GM23338 (cell line): ENCODE measurements around the gene MRPS34. TPM values are rescaled to one million over a fixed set of nuclear protein-coding genes. Genes with fewer than 3 reads are reported as not detected.
"Not testable (repeated sequence)": the region's sequence is repeated elsewhere in the genome, so short reads cannot be mapped to it uniquely, and the experiment has no call there.

ENCODE experiments used
- ATAC-seq: fragments of 200-7000 bp; cut with Tn5 transposase; 3 replicates; pipeline ENCODE4 v1.9.1; 2020
- DNase-seq: peaks from one replicate; pipeline ENCODE4 v3.0.0-alpha.2; 2015; ENCODE audit warnings: low spot score
- H2AFZ ChIP-seq: fragments of 200-600 bp; sonication (generic); 2 replicates; pipeline ENCODE4 v1.8.0; 2016; ENCODE audit warnings: antibody characterized with exemption, mild to moderate bottlenecking, moderate library complexity
- H3F3A ChIP-seq: fragments of 200-600 bp; sonication (generic); replicated peaks from 2 replicates; pipeline ENCODE4 v1.8.0; 2017; ENCODE audit warnings: antibody characterized with exemption, mixed run types, low read depth
- H3K27ac ChIP-seq: fragments of 200-600 bp; sonication (generic); 2 replicates; pipeline ENCODE4 v1.6.1; 2016; ENCODE audit warnings: low read depth
- H3K27me3 ChIP-seq: fragments of 200-600 bp; sonication (generic); 2 replicates; pipeline ENCODE4 v1.8.0; 2016; ENCODE audit warnings: mild to moderate bottlenecking, mixed run types, moderate library complexity; ENCODE audit not compliant: insufficient read depth
- H3K36me3 ChIP-seq: fragments of 200-600 bp; sonication (generic); 2 replicates; pipeline ENCODE4 v1.8.0; 2016; ENCODE audit warnings: mild to moderate bottlenecking; ENCODE audit not compliant: insufficient read depth
- H3K4me1 ChIP-seq: fragments of 200-600 bp; sonication (generic); 2 replicates; pipeline ENCODE4 v1.8.0; 2016; ENCODE audit warnings: mild to moderate bottlenecking, moderate library complexity; ENCODE audit not compliant: insufficient read depth
- H3K4me2 ChIP-seq: fragments of 200-600 bp; sonication (generic); 2 replicates; pipeline ENCODE4 v1.7.1; 2017; ENCODE audit warnings: mixed run types
- H3K4me3 ChIP-seq: fragments of 200-600 bp; sonication (generic); 2 replicates; pipeline ENCODE4 v1.6.1; 2016; ENCODE audit warnings: mixed run types
- H3K79me2 ChIP-seq: fragments of 200-600 bp; sonication (generic); replicated peaks from 2 replicates; pipeline ENCODE4 v1.8.0; 2017; ENCODE audit warnings: mild to moderate bottlenecking; ENCODE audit not compliant: insufficient read depth
- H3K9me2 ChIP-seq: fragments of 200-600 bp; sonication (generic); 2 replicates; pipeline ENCODE4 v1.8.0; 2017; ENCODE audit not compliant: insufficient read depth
- H4K20me1 ChIP-seq: fragments of 200-600 bp; sonication (generic); replicated peaks from 2 replicates; pipeline ENCODE4 v1.8.0; 2017; ENCODE audit warnings: mild to moderate bottlenecking; ENCODE audit not compliant: insufficient read depth
- H3K27ac Mint-ChIP-seq: 2 replicates; pipeline ENCODE4 v1.8.0; 2020; ENCODE audit warnings: inconsistent platforms, mild to moderate bottlenecking, moderate library complexity, mixed read lengths
- H3K27me3 Mint-ChIP-seq: 3 replicates; pipeline ENCODE4 v1.8.0; 2022; ENCODE audit warnings: low read depth, mild to moderate bottlenecking, moderate library complexity, mixed read lengths, inconsistent platforms; ENCODE audit not compliant: insufficient read depth, poor library complexity
- H3K36me3 Mint-ChIP-seq: 3 replicates; pipeline ENCODE4 v1.8.0; 2021; ENCODE audit warnings: low read depth, mild to moderate bottlenecking, inconsistent platforms, moderate library complexity, mixed read lengths
- H3K4me1 Mint-ChIP-seq: 3 replicates; pipeline ENCODE4 v1.8.0; 2020; ENCODE audit warnings: mild to moderate bottlenecking, inconsistent platforms, mixed read lengths
- H3K4me3 Mint-ChIP-seq: 3 replicates; pipeline ENCODE4 v1.8.0; 2021; ENCODE audit warnings: moderate library complexity, mild to moderate bottlenecking, inconsistent platforms, mixed read lengths
- H3K9me3 Mint-ChIP-seq: 3 replicates; pipeline ENCODE4 v1.8.0; 2020; ENCODE audit warnings: moderate library complexity, mild to moderate bottlenecking, inconsistent platforms, mixed read lengths
- CREB1 ChIP-seq: fragments of 250-450 bp; sonication (Bioruptor Pico); IDR thresholded peaks from 2 replicates; pipeline ENCODE4 v1.5.0; 2020; ENCODE audit warnings: low read depth, mild to moderate bottlenecking, moderate library complexity
- EZH2 ChIP-seq: fragments of 200-600 bp; sonication (generic); IDR thresholded peaks from one replicate; pipeline ENCODE4 v1.8.0; 2017; ENCODE audit warnings: antibody characterized with exemption, mild to moderate bottlenecking, low read depth; ENCODE audit not compliant: unreplicated experiment
- JUNB ChIP-seq: IDR thresholded peaks from one replicate; pipeline ENCODE4 v1.6.1; 2016; ENCODE audit warnings: antibody characterized with exemption; ENCODE audit not compliant: unreplicated experiment
- NANOG ChIP-seq: IDR thresholded peaks from 2 replicates; pipeline ENCODE4 v1.6.1; 2016; ENCODE audit warnings: antibody characterized with exemption, borderline replicate concordance
- STAT1 ChIP-seq: IDR thresholded peaks from one replicate; pipeline ENCODE4 v1.6.1; 2016; ENCODE audit warnings: antibody characterized with exemption; ENCODE audit not compliant: unreplicated experiment
- ZNF331 ChIP-seq: fragments of 250-450 bp; sonication (Bioruptor Pico); IDR thresholded peaks from 2 replicates; pipeline ENCODE4 v1.5.0; 2020; ENCODE audit warnings: low read depth, mild to moderate bottlenecking, moderate library complexity
- polyA plus RNA-seq: library from polyadenylated mRNA; unstranded; fragments of >200 nt; fragmentation: Nextera tagmentation; extraction: Ambion mirVana; gene quantifications from 2 replicates; pipeline ENCODE4 v1.2.1, GENCODE V29; 2016
- total RNA-seq: library from RNA; depleted of rRNA; stranded (reverse); fragments of >200 nt; shearing (Covaris generic); gene quantifications from 2 replicates; pipeline ENCODE4 v1.2.3, GENCODE V29; 2014
- TF ChIP-seq, protein P1 (sequence below): IDR thresholded peaks from one replicate; pipeline ENCODE4 v1.6.1; 2018; ENCODE audit warnings: antibody characterized with exemption; ENCODE audit not compliant: unreplicated experiment
- TF ChIP-seq, protein P2 (sequence below): IDR thresholded peaks from 2 replicates; pipeline ENCODE4 v1.6.1; 2016; ENCODE audit warnings: antibody characterized with exemption
- TF ChIP-seq, protein P3 (sequence below), 2 experiments: fragments of 200-600 bp in 1 of 2; sonication (generic) in 1 of 2; conservative IDR thresholded peaks; 2 replicates each; pipeline versions ENCODE4 v1.5.1 to v1.6.1; 2016 to 2017; ENCODE audit warnings: antibody characterized with exemption in 2 of 2, low read depth in 2 of 2, mild to moderate bottlenecking in 2 of 2, moderate library complexity in 1 of 2

The MRPS34 gene
- total and polyA plus RNA-seq, 2 experiments from 2014 or later, result 248 to 391 TPM

DNA sequence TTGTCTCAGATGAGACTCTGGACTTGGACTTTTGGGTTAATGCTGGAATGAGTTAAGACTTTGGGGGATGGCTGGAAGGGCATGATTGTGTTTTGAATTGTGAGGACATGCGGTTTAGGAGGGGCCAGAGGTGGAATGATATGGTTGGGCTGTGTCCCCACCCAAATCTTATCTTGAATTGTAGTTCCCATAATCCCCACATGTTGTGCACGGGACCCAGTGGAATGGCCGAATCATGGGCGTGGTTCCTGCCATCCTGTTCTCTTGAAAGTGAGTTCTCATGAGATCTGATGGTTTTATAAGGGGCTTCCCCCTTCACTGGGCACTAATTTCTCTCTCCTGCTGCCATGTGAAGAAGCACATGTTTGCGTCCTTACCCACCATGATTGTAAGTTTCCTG, 26.3 kb upstream of the MRPS34 start:
- H2AFZ ChIP-seq, H3K4me2 ChIP-seq, H3K9me2 ChIP-seq, H3K4me3 ChIP-seq, ATAC-seq, H3K36me3 ChIP-seq, H3K27ac Mint-ChIP-seq, H3K79me2 ChIP-seq, H3K27ac ChIP-seq, H3K4me1 ChIP-seq, DNase-seq, H4K20me1 ChIP-seq, H3K4me3 Mint-ChIP-seq, H3K4me1 Mint-ChIP-seq, H3K27me3 ChIP-seq, H3F3A ChIP-seq, H3K27me3 Mint-ChIP-seq: not testable (repeated sequence)
- peaks cover 63% of the 10 kb centered on the region for H3K9me3 Mint-ChIP-seq
- H3K36me3 Mint-ChIP-seq, result peaks cover 59% of the 10 kb centered on the region

DNA sequence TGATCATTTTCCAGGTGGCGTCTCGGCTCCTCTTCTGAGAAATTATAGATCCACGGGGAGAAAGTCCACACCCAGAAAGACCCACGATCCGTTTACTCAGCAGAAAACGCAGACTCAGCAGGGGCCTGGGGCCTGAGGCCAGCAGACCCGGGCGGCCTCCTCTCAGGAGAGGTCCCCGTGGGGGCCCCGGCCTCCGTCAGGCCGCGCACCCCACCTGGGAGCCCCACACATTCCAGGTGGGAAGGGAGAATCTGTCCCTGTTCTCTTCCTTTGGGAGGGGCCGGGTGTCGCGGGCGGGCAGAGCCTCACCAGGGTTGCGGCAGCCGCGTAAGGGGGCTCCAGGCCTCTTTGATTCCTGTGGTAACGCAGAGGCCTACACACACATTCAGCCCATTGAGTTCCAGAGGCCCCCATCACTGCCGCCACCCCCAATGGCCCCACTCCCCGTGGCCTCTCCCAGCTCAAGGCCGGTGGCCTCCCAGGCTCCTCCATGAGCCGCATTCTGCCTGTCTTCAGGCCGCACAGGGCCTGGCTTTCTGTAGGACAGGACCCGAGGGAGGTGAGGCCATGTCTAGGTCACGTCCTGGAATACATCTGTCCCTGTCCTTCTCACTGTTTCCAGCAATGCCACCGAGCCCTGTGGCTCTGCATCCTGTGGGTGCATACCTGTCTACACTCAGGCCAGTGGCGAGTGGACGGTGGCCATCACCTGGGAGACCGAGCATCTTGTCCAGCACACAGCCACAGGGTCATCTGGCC, 22.2 kb upstream of the MRPS34 start:
- Histone ChIP-seq H3K36me3 (no peaks in the 10 kb centered on the region; the same call in 1 of the 2 replicates), H3F3A (no peaks in the 10 kb centered on the region), H3K4me3 (no peak overlapping the region), H3K4me2 (no peak overlapping the region), H3K27ac (no peak overlapping the region), H3K27me3 (no peaks in the 10 kb centered on the region), H2AFZ (no peak overlapping the region), H3K79me2 (no peaks in the 10 kb centered on the region), H3K9me2 (no peaks in the 10 kb centered on the region), H4K20me1 (no peaks in the 10 kb centered on the region), H3K4me1 (no peaks in the 10 kb centered on the region)
- H3K27me3 Mint-ChIP-seq, result no peaks in the 10 kb centered on the region
- H3K27ac Mint-ChIP-seq, result no peak overlapping the region
- H3K36me3 Mint-ChIP-seq, result peaks cover 37% of the 10 kb centered on the region
- peaks cover 36% of the 10 kb centered on the region for H3K9me3 Mint-ChIP-seq
- H3K4me3 Mint-ChIP-seq, result no peak overlapping the region
- ATAC-seq, result no peak
- no peak for DNase-seq
- no peaks in the 10 kb centered on the region for H3K4me1 Mint-ChIP-seq
- no peak for TF ChIP-seq ZNF331
- TF ChIP-seq EZH2, result no peak
- TF ChIP-seq, protein P1, sequence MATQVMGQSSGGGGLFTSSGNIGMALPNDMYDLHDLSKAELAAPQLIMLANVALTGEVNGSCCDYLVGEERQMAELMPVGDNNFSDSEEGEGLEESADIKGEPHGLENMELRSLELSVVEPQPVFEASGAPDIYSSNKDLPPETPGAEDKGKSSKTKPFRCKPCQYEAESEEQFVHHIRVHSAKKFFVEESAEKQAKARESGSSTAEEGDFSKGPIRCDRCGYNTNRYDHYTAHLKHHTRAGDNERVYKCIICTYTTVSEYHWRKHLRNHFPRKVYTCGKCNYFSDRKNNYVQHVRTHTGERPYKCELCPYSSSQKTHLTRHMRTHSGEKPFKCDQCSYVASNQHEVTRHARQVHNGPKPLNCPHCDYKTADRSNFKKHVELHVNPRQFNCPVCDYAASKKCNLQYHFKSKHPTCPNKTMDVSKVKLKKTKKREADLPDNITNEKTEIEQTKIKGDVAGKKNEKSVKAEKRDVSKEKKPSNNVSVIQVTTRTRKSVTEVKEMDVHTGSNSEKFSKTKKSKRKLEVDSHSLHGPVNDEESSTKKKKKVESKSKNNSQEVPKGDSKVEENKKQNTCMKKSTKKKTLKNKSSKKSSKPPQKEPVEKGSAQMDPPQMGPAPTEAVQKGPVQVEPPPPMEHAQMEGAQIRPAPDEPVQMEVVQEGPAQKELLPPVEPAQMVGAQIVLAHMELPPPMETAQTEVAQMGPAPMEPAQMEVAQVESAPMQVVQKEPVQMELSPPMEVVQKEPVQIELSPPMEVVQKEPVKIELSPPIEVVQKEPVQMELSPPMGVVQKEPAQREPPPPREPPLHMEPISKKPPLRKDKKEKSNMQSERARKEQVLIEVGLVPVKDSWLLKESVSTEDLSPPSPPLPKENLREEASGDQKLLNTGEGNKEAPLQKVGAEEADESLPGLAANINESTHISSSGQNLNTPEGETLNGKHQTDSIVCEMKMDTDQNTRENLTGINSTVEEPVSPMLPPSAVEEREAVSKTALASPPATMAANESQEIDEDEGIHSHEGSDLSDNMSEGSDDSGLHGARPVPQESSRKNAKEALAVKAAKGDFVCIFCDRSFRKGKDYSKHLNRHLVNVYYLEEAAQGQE, result no peak
- TF ChIP-seq NANOG, result no peak
- TF ChIP-seq STAT1, result no peak
- TF ChIP-seq JUNB, result no peak
- TF ChIP-seq, protein P2, sequence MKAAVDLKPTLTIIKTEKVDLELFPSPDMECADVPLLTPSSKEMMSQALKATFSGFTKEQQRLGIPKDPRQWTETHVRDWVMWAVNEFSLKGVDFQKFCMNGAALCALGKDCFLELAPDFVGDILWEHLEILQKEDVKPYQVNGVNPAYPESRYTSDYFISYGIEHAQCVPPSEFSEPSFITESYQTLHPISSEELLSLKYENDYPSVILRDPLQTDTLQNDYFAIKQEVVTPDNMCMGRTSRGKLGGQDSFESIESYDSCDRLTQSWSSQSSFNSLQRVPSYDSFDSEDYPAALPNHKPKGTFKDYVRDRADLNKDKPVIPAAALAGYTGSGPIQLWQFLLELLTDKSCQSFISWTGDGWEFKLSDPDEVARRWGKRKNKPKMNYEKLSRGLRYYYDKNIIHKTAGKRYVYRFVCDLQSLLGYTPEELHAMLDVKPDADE, result no peak
- TF ChIP-seq CREB1 (CRISPR knock-in tag), result no peak
- TF ChIP-seq, protein P3, sequence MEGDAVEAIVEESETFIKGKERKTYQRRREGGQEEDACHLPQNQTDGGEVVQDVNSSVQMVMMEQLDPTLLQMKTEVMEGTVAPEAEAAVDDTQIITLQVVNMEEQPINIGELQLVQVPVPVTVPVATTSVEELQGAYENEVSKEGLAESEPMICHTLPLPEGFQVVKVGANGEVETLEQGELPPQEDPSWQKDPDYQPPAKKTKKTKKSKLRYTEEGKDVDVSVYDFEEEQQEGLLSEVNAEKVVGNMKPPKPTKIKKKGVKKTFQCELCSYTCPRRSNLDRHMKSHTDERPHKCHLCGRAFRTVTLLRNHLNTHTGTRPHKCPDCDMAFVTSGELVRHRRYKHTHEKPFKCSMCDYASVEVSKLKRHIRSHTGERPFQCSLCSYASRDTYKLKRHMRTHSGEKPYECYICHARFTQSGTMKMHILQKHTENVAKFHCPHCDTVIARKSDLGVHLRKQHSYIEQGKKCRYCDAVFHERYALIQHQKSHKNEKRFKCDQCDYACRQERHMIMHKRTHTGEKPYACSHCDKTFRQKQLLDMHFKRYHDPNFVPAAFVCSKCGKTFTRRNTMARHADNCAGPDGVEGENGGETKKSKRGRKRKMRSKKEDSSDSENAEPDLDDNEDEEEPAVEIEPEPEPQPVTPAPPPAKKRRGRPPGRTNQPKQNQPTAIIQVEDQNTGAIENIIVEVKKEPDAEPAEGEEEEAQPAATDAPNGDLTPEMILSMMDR (conservative IDR thresholded peaks at IDR 0.05; ENCODE audit: low read depth in 2 of 2), result no peak
